Transverse colon (tissue), 4 donors: ENCODE measurements around the gene EEPD1. TPM values are rescaled to one million over a fixed set of nuclear protein-coding genes. Genes with fewer than 3 reads are reported as not detected.
"Not testable (repeated sequence)": the region's sequence is repeated elsewhere in the genome, so short reads cannot be mapped to it uniquely, and the experiment has no call there.

Source experiments
- DNase-seq: peaks from one replicate; pipeline ENCODE4 v3.0.0-alpha.2; 2019
- H3K27ac ChIP-seq, 4 donors: fragments of 200-600 bp; sonication (generic); 2 replicates each; pipeline ENCODE4 v1.5.1; 2016 to 2018; ENCODE audit warnings: inconsistent platforms in 4 of 4
- H3K27me3 ChIP-seq: fragments of 200-600 bp; sonication (generic); 2 replicates; pipeline ENCODE4 v1.5.1; 2017; ENCODE audit warnings: inconsistent platforms
- H3K36me3 ChIP-seq, 4 donors: fragments of 200-600 bp; sonication (generic); 2 replicates each; pipeline ENCODE4 v1.5.1; 2017 to 2019; ENCODE audit warnings: inconsistent platforms in 4 of 4
- H3K4me1 ChIP-seq, 4 donors: fragments of 200-600 bp; sonication (generic); 2 replicates each; pipeline ENCODE4 v1.5.1; 2017 to 2020; ENCODE audit warnings: inconsistent platforms in 4 of 4
- H3K4me3 ChIP-seq, 4 donors: fragments of 200-600 bp; sonication (generic); 1 replicate in 1 of 4; 2 replicates in 3 of 4; pipeline versions ENCODE4 v1.5.1 to v1.6.1; 2017 to 2019; ENCODE audit warnings: inconsistent platforms in 4 of 4
- H3K9me3 ChIP-seq, 2 donors: fragments of 200-600 bp; sonication (generic); 2 replicates each; pipeline ENCODE4 v1.5.1; 2017 to 2019; ENCODE audit warnings: inconsistent platforms in 2 of 2
- CTCF ChIP-seq, 5 experiments: fragments of 200-600 bp in 3 of 5; fragments of 450-650 bp in 2 of 5; sonication (generic) in 3 of 5; IDR thresholded peaks; 1 replicate in 2 of 5; 2 replicates in 3 of 5; pipeline ENCODE4 v1.5.1; 2016 to 2017; ENCODE audit warnings: antibody characterized with exemption in 5 of 5, inconsistent platforms in 3 of 5, mild to moderate bottlenecking in 2 of 5, moderate library complexity in 1 of 5
- EP300 ChIP-seq: sonication (generic); formaldehyde crosslinking; IDR thresholded peaks from one replicate; pipeline ENCODE4 v1.6.1; 2017; ENCODE audit warnings: antibody characterized with exemption, low read depth
- POLR2A ChIP-seq: fragments of 450-650 bp; IDR thresholded peaks from one replicate; pipeline ENCODE4 v1.6.1; 2016; ENCODE audit warnings: antibody characterized with exemption, mild to moderate bottlenecking, moderate library complexity
- POLR2AphosphoS5 ChIP-seq, 3 donors: sonication (generic); formaldehyde crosslinking; IDR thresholded peaks; one replicate each; pipeline ENCODE4 v1.6.1; 2016; ENCODE audit warnings: antibody characterized with exemption in 3 of 3
- WGBS, 2 donors: methylation state at CpG; one replicate each; pipeline ENCODE4 v1.1.5; 2018; ENCODE audit warnings: low coverage in 1 of 2; 5-methylcytosine and 5-hydroxymethylcytosine counted together
- in situ Hi-C, 4 donors: fragments of 200-750 bp; cut with MboI; loops; one replicate each; pipeline versions ENCODE4 v1.15.0 to v1.15.1; 2017; ENCODE audit warnings: low sequenced_read_pairs in 3 of 4, low pct_ligation_motif_present in 1 of 4, low pct_unique_long_range_greater_than_20kb in 1 of 4
- intact Hi-C: fragments of 100-400 bp; cut with DNase I; formaldehyde crosslinking; loops from one replicate; pipeline ENCODE4 v1.15.1; 2023; ENCODE audit warnings: low total_unique reads
- total RNA-seq, 4 donors: library from RNA; depleted of rRNA; stranded (reverse); fragments of >200 nt; gene quantifications; one replicate each; pipeline ENCODE4 v1.1.0, GENCODE V29; 2016

The EEPD1 gene
- total RNA-seq, 4 donors from 2014 or later, result 16.2 to 36.2 (median 25.2) TPM

GRCh38 chr7:36238138-36238537 lies 85.1 kb downstream of the EEPD1 start:
- in situ Hi-C loops (no loop called here), intact Hi-C loops (no loop called here)
- Histone ChIP-seq H3K36me3 (peaks cover 0 to 2% (median 0%) of the 10 kb centered on the region in 4 donors), H3K4me1 (peaks cover 0 to 5% (median 3%) of the 10 kb centered on the region in 4 donors), H3K4me3 (no peak overlapping the region), H3K27me3 (no peaks in the 10 kb centered on the region), H3K9me3 (no peaks in the 10 kb centered on the region), H3K27ac (no peak overlapping the region)
- no peak for DNase-seq
- no peak for TF ChIP-seq CTCF (IDR thresholded peaks at IDR 0.05)
- TF ChIP-seq POLR2AphosphoS5 (IDR thresholded peaks at IDR 0.05), result no peak
- 67 to 72% methylated on average over 1 to 2 of the region's 2 CpGs for WGBS, 2 donors

GRCh38 chr7:36243356-36243755 lies 90.3 kb downstream of the EEPD1 start:
- intact Hi-C loops, H3K4me3 ChIP-seq, in situ Hi-C loops, DNase-seq, H3K4me1 ChIP-seq, H3K27me3 ChIP-seq, H3K36me3 ChIP-seq, H3K27ac ChIP-seq, H3K9me3 ChIP-seq: not testable (repeated sequence)
- whole genome bisulfite sequencing, 2 donors, result 83 to 95% methylated on average over 3 of the region's 3 CpGs

GRCh38 chr7:36244001-36244400 lies 90.9 kb downstream of the EEPD1 start:
- H3K36me3 ChIP-seq, H3K27me3 ChIP-seq, H3K9me3 ChIP-seq, H3K4me3 ChIP-seq, H3K27ac ChIP-seq, DNase-seq, intact Hi-C loops, in situ Hi-C loops, H3K4me1 ChIP-seq: not testable (repeated sequence)
- WGBS, 2 donors, result 83 to 96% methylated on average over 1 of the region's 1 CpG

- DNase-seq, result no peak
- intact Hi-C loops, result no loop called here
- Histone ChIP-seq H3K4me1 (no peaks in the 10 kb centered on the region), H3K27me3 (no peaks in the 10 kb centered on the region), H3K4me3 (no peak overlapping the region), H3K27ac (no peak overlapping the region), H3K9me3 (no peaks in the 10 kb centered on the region), H3K36me3 (no peaks in the 10 kb centered on the region)
- 78 to 80% methylated on average over 5 of the region's 5 CpGs for WGBS, 2 donors
- in situ Hi-C loops, result no loop called here
- no peak for TF ChIP-seq EP300
- no peak for TF ChIP-seq CTCF (IDR thresholded peaks at IDR 0.05)
- no peak for TF ChIP-seq POLR2AphosphoS5 (IDR thresholded peaks at IDR 0.05)
- no peak for TF ChIP-seq POLR2A
These were observed 91.4 kb downstream of the EEPD1 start for GRCh38 chr7:36244429-36244828.

- Histone ChIP-seq H3K36me3 (no peaks in the 10 kb centered on the region), H3K4me1 (no peaks in the 10 kb centered on the region), H3K9me3 (no peaks in the 10 kb centered on the region), H3K27ac (no peak overlapping the region), H3K4me3 (no peak overlapping the region), H3K27me3 (no peaks in the 10 kb centered on the region)
- TF ChIP-seq EP300, result no peak
- 81% methylated on average over 3 to 4 of the region's 4 CpGs for WGBS, 2 donors
- no peak for DNase-seq
- intact Hi-C loops (no loop called here), in situ Hi-C loops (no loop called here)
These were observed 92.7 kb downstream of the EEPD1 start for GRCh38 chr7:36245684-36246299.

- no peak for DNase-seq
- no peaks in the 10 kb centered on the region for H3K9me3 ChIP-seq
- no peaks in the 10 kb centered on the region for H3K36me3 ChIP-seq
- WGBS, 2 donors, result 76 to 98% methylated on average over 4 to 5 of the region's 5 CpGs
- no peak for TF ChIP-seq POLR2AphosphoS5 (IDR thresholded peaks at IDR 0.05)
- no peak for TF ChIP-seq POLR2A
- TF ChIP-seq CTCF (IDR thresholded peaks at IDR 0.05), result no peak
- no peak for TF ChIP-seq EP300
- no peak overlapping the region for H3K4me3 ChIP-seq
- no peak overlapping the region for H3K27ac ChIP-seq
- H3K4me1 ChIP-seq, result no peaks in the 10 kb centered on the region
- intact Hi-C loops (no loop called here), in situ Hi-C loops (no loop called here)
- no peaks in the 10 kb centered on the region for H3K27me3 ChIP-seq
These were observed 96.0 kb downstream of the EEPD1 start for GRCh38 chr7:36249091-36249490.
